Measurements from ENCODE around the gene GATA5.

The GATA5 gene

GRCh38 chr20:62452475-62453095, 23.2 kb downstream of the GATA5 start:
- no peak for DNase-seq

GRCh38 chr20:62451970-62452369, 23.8 kb downstream of the GATA5 start:
- no peak for DNase-seq

- no peak for DNase-seq
Observed at GRCh38 chr20:62451156-62451767, 24.5 kb downstream of the GATA5 start.

- no peak for DNase-seq
Observed at GRCh38 chr20:62449951-62450691, 25.7 kb downstream of the GATA5 start.

- DNase-seq, result no peak
Observed at GRCh38 chr20:62448788-62449187, 27.0 kb downstream of the GATA5 start.

GRCh38 chr20:62448038-62448437, 27.8 kb downstream of the GATA5 start:
- no peak for DNase-seq

GRCh38 chr20:62446888-62447869, 28.6 kb downstream of the GATA5 start:
- no peak for DNase-seq

GRCh38 chr20:62446481-62446880, 29.3 kb downstream of the GATA5 start:
- DNase-seq, result no peak

- no peak for DNase-seq
Observed at GRCh38 chr20:62445553-62446340, 30.0 kb downstream of the GATA5 start.

- DNase-seq, result no peak
Observed at GRCh38 chr20:62444286-62444685, 31.5 kb downstream of the GATA5 start.

GRCh38 chr20:62441987-62442539, 33.7 kb downstream of the GATA5 start:
- DNase-seq, result no peak

GRCh38 chr20:62439218-62439617, 36.6 kb downstream of the GATA5 start:
- no peak for DNase-seq

GRCh38 chr20:62437927-62438326, 37.9 kb downstream of the GATA5 start:
- no peak for DNase-seq

GRCh38 chr20:62437496-62437895, 38.3 kb downstream of the GATA5 start:
- DNase-seq, result no peak

- DNase-seq, result no peak
Observed at GRCh38 chr20:62436692-62437091, 39.1 kb downstream of the GATA5 start.

- no peak for DNase-seq
Observed at GRCh38 chr20:62433658-62434497, 41.9 kb downstream of the GATA5 start.

- DNase-seq, result no peak
Observed at GRCh38 chr20:62430866-62431447, 44.8 kb downstream of the GATA5 start.

GRCh38 chr20:62430311-62430853, 45.4 kb downstream of the GATA5 start:
- no peak for DNase-seq

GRCh38 chr20:62429455-62430310, 46.1 kb downstream of the GATA5 start:
- no peak for DNase-seq
